Astrocyte (in vitro differentiated cells and primary cell): ENCODE data around the gene PPP6R3.

Source experiments
- EZH2 ChIP-seq: IDR thresholded peaks from 2 replicates; pipeline ENCODE4 v1.6.1; 2012; ENCODE audit warnings: mild to moderate bottlenecking, low read length, inconsistent platforms; ENCODE audit not compliant: insufficient read depth
- TF ChIP-seq, protein P1 (sequence below): IDR thresholded peaks from 2 replicates; pipeline ENCODE4 v1.5.1; 2011; ENCODE audit warnings: low read depth, mild to moderate bottlenecking, inconsistent platforms, low read length, moderate library complexity; ENCODE audit not compliant: insufficient read depth

DNA sequence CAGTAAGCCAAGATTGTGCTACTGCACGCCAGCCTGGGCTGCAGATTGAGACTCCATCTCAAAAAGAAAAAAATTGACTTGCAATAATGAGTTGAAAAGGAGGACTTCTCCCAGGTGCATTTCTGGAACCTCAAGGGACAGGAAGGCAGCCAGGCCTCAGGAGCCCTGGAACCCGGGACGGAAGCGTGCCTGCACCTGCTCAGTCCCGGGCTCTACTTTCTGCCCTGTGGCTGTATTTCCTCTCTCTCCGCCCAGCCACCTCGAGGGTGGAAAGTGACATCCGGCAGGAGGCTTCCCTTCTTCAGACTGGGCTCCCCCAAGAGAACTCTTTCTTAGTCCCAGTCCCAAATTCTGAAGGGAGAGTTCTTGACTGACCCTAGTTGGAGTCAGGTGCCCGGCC is 203.6 kb downstream of the PPP6R3 start:
- TF ChIP-seq, protein P1, sequence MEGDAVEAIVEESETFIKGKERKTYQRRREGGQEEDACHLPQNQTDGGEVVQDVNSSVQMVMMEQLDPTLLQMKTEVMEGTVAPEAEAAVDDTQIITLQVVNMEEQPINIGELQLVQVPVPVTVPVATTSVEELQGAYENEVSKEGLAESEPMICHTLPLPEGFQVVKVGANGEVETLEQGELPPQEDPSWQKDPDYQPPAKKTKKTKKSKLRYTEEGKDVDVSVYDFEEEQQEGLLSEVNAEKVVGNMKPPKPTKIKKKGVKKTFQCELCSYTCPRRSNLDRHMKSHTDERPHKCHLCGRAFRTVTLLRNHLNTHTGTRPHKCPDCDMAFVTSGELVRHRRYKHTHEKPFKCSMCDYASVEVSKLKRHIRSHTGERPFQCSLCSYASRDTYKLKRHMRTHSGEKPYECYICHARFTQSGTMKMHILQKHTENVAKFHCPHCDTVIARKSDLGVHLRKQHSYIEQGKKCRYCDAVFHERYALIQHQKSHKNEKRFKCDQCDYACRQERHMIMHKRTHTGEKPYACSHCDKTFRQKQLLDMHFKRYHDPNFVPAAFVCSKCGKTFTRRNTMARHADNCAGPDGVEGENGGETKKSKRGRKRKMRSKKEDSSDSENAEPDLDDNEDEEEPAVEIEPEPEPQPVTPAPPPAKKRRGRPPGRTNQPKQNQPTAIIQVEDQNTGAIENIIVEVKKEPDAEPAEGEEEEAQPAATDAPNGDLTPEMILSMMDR = no peak
- no peak for TF ChIP-seq EZH2
